ENCODE measurements around the gene AURKAIP1. TPM values are rescaled to one million over a fixed set of nuclear protein-coding genes. Genes with fewer than 3 reads are reported as not detected.

Gene AURKAIP1
- total and polyA plus RNA-seq, 2 of the 13 experiments (the other 11 are each of a cell fraction or from before 2014, with no cell fraction given), result 69.5 to 175 TPM

- WGBS (ENCODE audit: low lambda C conversion rate), result 96% methylated on average over 18 of the region's 32 CpGs
- Histone ChIP-seq H3K27ac (ENCODE audit: extremely low read length, insufficient read depth, low read length) (no peak overlapping the region), H3K4me3 (replicated peaks in 1 of 3; ENCODE audit: insufficient read depth in 1 of 3, low read depth in 2 of 3, low read length in 3 of 3) (no peak overlapping the region), H3K9ac (ENCODE audit: insufficient read depth, low read depth, low read length) (no peak overlapping the region), H3K9me3 (ENCODE audit: low read length) (no peaks in the 10 kb centered on the region), H4K20me1 (ENCODE audit: insufficient read depth, low read length) (peaks cover 7% of the 10 kb centered on the region; the same call in 1 of the 2 replicates), H3K27me3 (ENCODE audit: control insufficient read depth in 1 of 2, insufficient read depth in 2 of 2, low read length in 2 of 2) (no peaks in the 10 kb centered on the region), H2AFZ (ENCODE audit: low read length) (no peak overlapping the region), H3K36me3 (replicated peaks in 1 of 2; ENCODE audit: control insufficient read depth in 1 of 2, insufficient read depth in 2 of 2, low read length in 2 of 2) (peaks cover 13 to 26% of the 10 kb centered on the region in 2 experiments), H3K4me2 (ENCODE audit: low read depth, low read length) (no peak overlapping the region), H3K79me2 (ENCODE audit: insufficient read depth, low read length) (no peaks in the 10 kb centered on the region), H3K4me1 (ENCODE audit: insufficient read depth, low read length) (no peaks in the 10 kb centered on the region; the same call in 1 of the 2 replicates)
- intact Hi-C loops (cut with micrococcal nuclease; ENCODE audit: unreplicated experiment) (no loop called here), in situ Hi-C loops (cut with HindIII; ENCODE audit: extremely low pct_ligation_motif_present, low pct_unique_long_range_greater_than_20kb) (no loop called here)
- BruUV-seq (replicated peaks), result no TSS peak
- ATAC-seq (no peak), FAIRE-seq (no peak), DNase-seq (ENCODE audit: low spot score) (no peak)
- ChIA-PET CTCF (ENCODE audit: low intra/inter-chr PET ratio, low total read pairs) (no interaction called here), POLR2A (interaction anchor here (0.9 to 3.9 kb wide), 4 partner anchors 11 to 62 kb away, joined by 3 to 12 read pairs (median 4); partner anchors contain the start of genes AURKAIP1, CCNL2 and DVL1)
- no peak for TF ChIP-seq IKZF1 (IDR thresholded peaks at IDR 0.05)
- TF ChIP-seq, protein P1, sequence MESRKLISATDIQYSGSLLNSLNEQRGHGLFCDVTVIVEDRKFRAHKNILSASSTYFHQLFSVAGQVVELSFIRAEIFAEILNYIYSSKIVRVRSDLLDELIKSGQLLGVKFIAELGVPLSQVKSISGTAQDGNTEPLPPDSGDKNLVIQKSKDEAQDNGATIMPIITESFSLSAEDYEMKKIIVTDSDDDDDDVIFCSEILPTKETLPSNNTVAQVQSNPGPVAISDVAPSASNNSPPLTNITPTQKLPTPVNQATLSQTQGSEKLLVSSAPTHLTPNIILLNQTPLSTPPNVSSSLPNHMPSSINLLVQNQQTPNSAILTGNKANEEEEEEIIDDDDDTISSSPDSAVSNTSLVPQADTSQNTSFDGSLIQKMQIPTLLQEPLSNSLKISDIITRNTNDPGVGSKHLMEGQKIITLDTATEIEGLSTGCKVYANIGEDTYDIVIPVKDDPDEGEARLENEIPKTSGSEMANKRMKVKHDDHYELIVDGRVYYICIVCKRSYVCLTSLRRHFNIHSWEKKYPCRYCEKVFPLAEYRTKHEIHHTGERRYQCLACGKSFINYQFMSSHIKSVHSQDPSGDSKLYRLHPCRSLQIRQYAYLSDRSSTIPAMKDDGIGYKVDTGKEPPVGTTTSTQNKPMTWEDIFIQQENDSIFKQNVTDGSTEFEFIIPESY (CRISPR knock-in tag; IDR thresholded peaks at IDR 0.05), result peak; percentile 88
- TF ChIP-seq, protein P2, sequence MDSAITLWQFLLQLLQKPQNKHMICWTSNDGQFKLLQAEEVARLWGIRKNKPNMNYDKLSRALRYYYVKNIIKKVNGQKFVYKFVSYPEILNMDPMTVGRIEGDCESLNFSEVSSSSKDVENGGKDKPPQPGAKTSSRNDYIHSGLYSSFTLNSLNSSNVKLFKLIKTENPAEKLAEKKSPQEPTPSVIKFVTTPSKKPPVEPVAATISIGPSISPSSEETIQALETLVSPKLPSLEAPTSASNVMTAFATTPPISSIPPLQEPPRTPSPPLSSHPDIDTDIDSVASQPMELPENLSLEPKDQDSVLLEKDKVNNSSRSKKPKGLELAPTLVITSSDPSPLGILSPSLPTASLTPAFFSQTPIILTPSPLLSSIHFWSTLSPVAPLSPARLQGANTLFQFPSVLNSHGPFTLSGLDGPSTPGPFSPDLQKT (CRISPR knock-in tag; IDR thresholded peaks at IDR 0.05; ENCODE audit: borderline replicate concordance), result no peak
- no peak for TF ChIP-seq ZC3H4 (CRISPR knock-in tag; IDR thresholded peaks at IDR 0.05; ENCODE audit: borderline replicate concordance)
- TF ChIP-seq SMAD3 (CRISPR knock-in tag; IDR thresholded peaks at IDR 0.05), result no peak
- peak; percentile 50 for TF ChIP-seq AGO2 (optimal IDR thresholded peaks at IDR 0.05; ENCODE audit: low read depth, low read length)
- TF ChIP-seq HNRNPK (IDR thresholded peaks at IDR 0.05; ENCODE audit: low read depth, low read length, poor library complexity, severe bottlenecking), result no peak
- TF ChIP-seq HOXA9 (CRISPR knock-in tag; IDR thresholded peaks at IDR 0.05; ENCODE audit: borderline replicate concordance), result no peak
- TF ChIP-seq, protein P3, sequence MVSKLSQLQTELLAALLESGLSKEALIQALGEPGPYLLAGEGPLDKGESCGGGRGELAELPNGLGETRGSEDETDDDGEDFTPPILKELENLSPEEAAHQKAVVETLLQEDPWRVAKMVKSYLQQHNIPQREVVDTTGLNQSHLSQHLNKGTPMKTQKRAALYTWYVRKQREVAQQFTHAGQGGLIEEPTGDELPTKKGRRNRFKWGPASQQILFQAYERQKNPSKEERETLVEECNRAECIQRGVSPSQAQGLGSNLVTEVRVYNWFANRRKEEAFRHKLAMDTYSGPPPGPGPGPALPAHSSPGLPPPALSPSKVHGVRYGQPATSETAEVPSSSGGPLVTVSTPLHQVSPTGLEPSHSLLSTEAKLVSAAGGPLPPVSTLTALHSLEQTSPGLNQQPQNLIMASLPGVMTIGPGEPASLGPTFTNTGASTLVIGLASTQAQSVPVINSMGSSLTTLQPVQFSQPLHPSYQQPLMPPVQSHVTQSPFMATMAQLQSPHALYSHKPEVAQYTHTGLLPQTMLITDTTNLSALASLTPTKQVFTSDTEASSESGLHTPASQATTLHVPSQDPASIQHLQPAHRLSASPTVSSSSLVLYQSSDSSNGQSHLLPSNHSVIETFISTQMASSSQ (IDR thresholded peaks at IDR 0.05; ENCODE audit: low read depth), result no peak
- TF ChIP-seq, protein P3 (CRISPR knock-in tag; IDR thresholded peaks at IDR 0.05; ENCODE audit: borderline replicate concordance), result no peak
- peak; percentile 45; the same call in 1 of the 2 replicates for TF ChIP-seq RBFOX2 (IDR thresholded peaks at IDR 0.05; ENCODE audit: low read depth, low read length)
- no peak for TF ChIP-seq TFE3 (CRISPR knock-in tag; IDR thresholded peaks at IDR 0.05)
Observed at GRCh38 chr1:1336931-1337792, 37.8 kb downstream of the AURKAIP1 start.
